H9 (cell line): ENCODE results near the gene EIF4H. TPM values are rescaled to one million over a fixed set of nuclear protein-coding genes. Genes with fewer than 3 reads are reported as not detected.
"Not testable (repeated sequence)": the region's sequence is repeated elsewhere in the genome, so short reads cannot be mapped to it uniquely, and the experiment has no call there.

ENCODE experiments used
- DNase-seq: peaks from one replicate; pipeline ENCODE4 v3.0.0-alpha.2; 2017
- H2AFZ ChIP-seq: one replicate; pipeline ENCODE4 v1.6.1; 2013; ENCODE audit warnings: mild to moderate bottlenecking, low read length, control low read depth, moderate library complexity
- H2AK5ac ChIP-seq: 2 replicates; pipeline ENCODE4 v1.6.1; 2013; ENCODE audit warnings: low read length, control low read depth, mixed read lengths; ENCODE audit not compliant: insufficient read length
- H2BK120ac ChIP-seq: one replicate; pipeline ENCODE4 v1.6.1; 2013; ENCODE audit warnings: low read depth, mild to moderate bottlenecking, low read length, control low read depth, inconsistent platforms; ENCODE audit not compliant: poor library complexity, severe bottlenecking
- H2BK12ac ChIP-seq: 2 replicates; pipeline ENCODE4 v1.6.1; 2013; ENCODE audit warnings: low read length, control low read depth, mixed read lengths, low read depth; ENCODE audit not compliant: insufficient read length
- H2BK15ac ChIP-seq: 2 replicates; pipeline ENCODE4 v1.6.1; 2013; ENCODE audit warnings: low read depth, low read length, control low read depth
- H2BK20ac ChIP-seq: one replicate; pipeline ENCODE4 v1.6.1; 2013; ENCODE audit warnings: low read depth, mild to moderate bottlenecking, low read length, control low read depth, inconsistent platforms; ENCODE audit not compliant: poor library complexity, severe bottlenecking
- H2BK5ac ChIP-seq: 2 replicates; pipeline ENCODE4 v1.6.1; 2013; ENCODE audit warnings: low read length, control low read depth, mixed read lengths; ENCODE audit not compliant: insufficient read length
- H3K14ac ChIP-seq: 2 replicates; pipeline ENCODE4 v1.6.1; 2013; ENCODE audit warnings: low read length, control low read depth; ENCODE audit not compliant: insufficient read depth
- H3K18ac ChIP-seq: 2 replicates; pipeline ENCODE4 v1.6.1; 2013; ENCODE audit warnings: low read depth, mild to moderate bottlenecking, mixed read lengths, low read length, control low read depth; ENCODE audit not compliant: insufficient read length
- H3K23ac ChIP-seq: 2 replicates; pipeline ENCODE4 v1.6.1; 2013; ENCODE audit warnings: low read length, control low read depth, mixed read lengths, low read depth; ENCODE audit not compliant: insufficient read length
- H3K23me2 ChIP-seq: 2 replicates; pipeline ENCODE4 v1.6.1; 2013; ENCODE audit warnings: low read depth, mild to moderate bottlenecking, mixed read lengths, low read length, control low read depth; ENCODE audit not compliant: insufficient read length, poor library complexity, severe bottlenecking
- H3K27ac ChIP-seq: 2 replicates; pipeline ENCODE4 v1.5.1; 2013; ENCODE audit warnings: low read length, control low read depth, mixed read lengths, low read depth; ENCODE audit not compliant: insufficient read length
- H3K27me3 ChIP-seq: 2 replicates; pipeline ENCODE4 v1.6.1; 2013; ENCODE audit warnings: low read length, control low read depth, inconsistent platforms; ENCODE audit not compliant: insufficient read depth
- H3K4ac ChIP-seq: 2 replicates; pipeline ENCODE4 v1.6.1; 2013; ENCODE audit warnings: low read depth, mild to moderate bottlenecking, control low read depth, inconsistent platforms, low read length, moderate library complexity
- H3K4me1 ChIP-seq: 2 replicates; pipeline ENCODE4 v1.6.1; 2013; ENCODE audit warnings: low read length, control low read depth, inconsistent platforms; ENCODE audit not compliant: insufficient read depth
- H3K4me2 ChIP-seq: 2 replicates; pipeline ENCODE4 v1.6.1; 2013; ENCODE audit warnings: low read length, control low read depth, mixed read lengths; ENCODE audit not compliant: insufficient read length, insufficient read depth
- H3K56ac ChIP-seq: 2 replicates; pipeline ENCODE4 v1.6.1; 2013; ENCODE audit warnings: low read depth, mild to moderate bottlenecking, mixed read lengths, low read length, control low read depth; ENCODE audit not compliant: insufficient read length
- H3K79me1 ChIP-seq: 2 replicates; pipeline ENCODE4 v1.6.1; 2013; ENCODE audit warnings: low read depth, mild to moderate bottlenecking, moderate library complexity, low read length, control low read depth, inconsistent platforms; ENCODE audit not compliant: insufficient read depth, poor library complexity, severe bottlenecking
- H3K79me2 ChIP-seq: 2 replicates; pipeline ENCODE4 v1.6.1; 2013; ENCODE audit warnings: low read length, control low read depth, inconsistent platforms; ENCODE audit not compliant: insufficient read depth
- H3K9ac ChIP-seq: 2 replicates; pipeline ENCODE4 v1.6.1; 2013; ENCODE audit warnings: low read length, control low read depth, mixed read lengths; ENCODE audit not compliant: insufficient read length; ENCODE audit errors: extremely low read depth
- H3K9me3 ChIP-seq: one replicate; pipeline ENCODE4 v1.6.1; 2013; ENCODE audit warnings: low read depth, low read length, inconsistent platforms; ENCODE audit not compliant: control insufficient read depth
- H3T11ph ChIP-seq: one replicate; pipeline ENCODE4 v1.6.1; 2013; ENCODE audit warnings: mild to moderate bottlenecking, low read length, control low read depth, inconsistent platforms
- H4K20me1 ChIP-seq: one replicate; pipeline ENCODE4 v1.6.1; 2013; ENCODE audit not compliant: control insufficient read depth, insufficient read length, insufficient read depth
- H4K5ac ChIP-seq: 2 replicates; pipeline ENCODE4 v1.6.1; 2013; ENCODE audit warnings: low read depth, mild to moderate bottlenecking, mixed read lengths, low read length, control low read depth; ENCODE audit not compliant: insufficient read length
- H4K8ac ChIP-seq: replicated peaks from 2 replicates; pipeline ENCODE4 v1.6.1; 2013; ENCODE audit warnings: low read length, control low read depth, mixed read lengths, low read depth; ENCODE audit not compliant: insufficient read length
- H4K91ac ChIP-seq: 2 replicates; pipeline ENCODE4 v1.6.1; 2013; ENCODE audit warnings: low read depth, mild to moderate bottlenecking, moderate library complexity, mixed read lengths, low read length, control low read depth; ENCODE audit not compliant: insufficient read length
- H3K27ac Mint-ChIP-seq, 3 experiments: 2 replicates in 2 of 3; 3 replicates in 1 of 3; pipeline ENCODE4 v1.8.0; 2020 to 2021; ENCODE audit warnings: mixed read lengths in 3 of 3, mild to moderate bottlenecking in 1 of 3, moderate library complexity in 1 of 3
- H3K27me3 Mint-ChIP-seq: 2 replicates; pipeline ENCODE4 v1.8.0; 2021; ENCODE audit warnings: low read depth, mild to moderate bottlenecking, moderate library complexity, mixed read lengths
- H3K36me3 Mint-ChIP-seq, 3 experiments: 2 replicates in 2 of 3; 3 replicates in 1 of 3; pipeline ENCODE4 v1.8.0; 2020 to 2021; ENCODE audit warnings: low read depth in 3 of 3, mixed read lengths in 3 of 3; ENCODE audit not compliant: insufficient read depth in 1 of 3
- H3K4me1 Mint-ChIP-seq, 2 experiments: 2 replicates each; pipeline ENCODE4 v1.8.0; 2020; ENCODE audit warnings: mixed read lengths in 2 of 2
- H3K4me3 Mint-ChIP-seq, 2 experiments: 2 replicates in 1 of 2; 3 replicates in 1 of 2; pipeline ENCODE4 v1.8.0; 2020 to 2021; ENCODE audit warnings: mild to moderate bottlenecking in 2 of 2, mixed read lengths in 2 of 2, moderate library complexity in 1 of 2
- H3K9me3 Mint-ChIP-seq, 2 experiments: 2 replicates in 1 of 2; 3 replicates in 1 of 2; pipeline ENCODE4 v1.8.0; 2020; ENCODE audit warnings: mild to moderate bottlenecking in 2 of 2, mixed read lengths in 2 of 2, moderate library complexity in 1 of 2
- WGBS: extraction: QIAGEN DNeasy Blood & Tissue Kit; methylation state at CpG from one replicate; pipeline ENCODE4 v1.1.7; 2013; ENCODE audit warnings: missing lambda C conversion rate, low lambda C conversion rate, mixed read lengths; ENCODE audit not compliant: insufficient read length; ENCODE audit errors: extremely low coverage; 5-methylcytosine and 5-hydroxymethylcytosine counted together
- total RNA-seq: library from RNA; stranded (reverse); gene quantifications from 2 replicates; pipeline ENCODE4 v1.2.1, GENCODE V29; 2021
- TF ChIP-seq, protein P1 (sequence below): fragments of 200-600 bp; sonication (generic); conservative IDR thresholded peaks from 3 replicates; pipeline ENCODE4 v1.8.0; 2021; ENCODE audit warnings: antibody characterized with exemption, mild to moderate bottlenecking

The EIF4H gene
- total RNA-seq, 1 experiment from 2014 or later = 363 TPM

DNA sequence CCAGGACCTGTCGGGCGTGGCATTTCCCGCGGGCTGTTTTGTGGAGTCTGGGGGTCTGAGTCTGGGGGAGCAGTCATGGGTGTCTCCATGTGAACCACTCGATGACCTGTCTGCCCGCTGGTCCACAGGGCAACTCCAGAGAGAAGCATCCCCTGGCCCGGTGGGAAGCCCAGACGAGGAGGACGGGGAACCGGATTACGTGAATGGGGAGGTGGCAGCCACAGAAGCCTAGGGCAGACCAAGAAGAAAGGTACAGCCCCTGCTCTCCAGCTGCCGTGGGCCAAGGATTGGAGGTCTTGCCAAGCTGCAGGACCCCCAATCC lies 50.3 kb downstream of the EIF4H start:
- Histone ChIP-seq H3T11ph (no peak overlapping the region), H3K27ac (no peak overlapping the region), H2BK20ac (no peak overlapping the region), H3K23me2 (peaks cover 3% of the 10 kb centered on the region), H3K79me1 (no peaks in the 10 kb centered on the region), H3K4me1 (no peaks in the 10 kb centered on the region), H3K4me2 (no peak overlapping the region), H4K8ac (no peak overlapping the region), H4K91ac (no peak overlapping the region), H3K18ac (no peak overlapping the region), H3K4ac (no peak overlapping the region), H2BK12ac (no peak overlapping the region), H3K27me3 (no peaks in the 10 kb centered on the region), H2BK120ac (no peak overlapping the region), H2BK5ac (no peak overlapping the region), H4K5ac (no peak overlapping the region), H3K9me3 (no peaks in the 10 kb centered on the region), H4K20me1 (peaks cover 3% of the 10 kb centered on the region), H3K9ac (no peak overlapping the region), H3K23ac (no peak overlapping the region), H3K79me2 (no peaks in the 10 kb centered on the region), H2AFZ (no peak overlapping the region), H2AK5ac (no peak overlapping the region), H3K56ac (no peak overlapping the region), H2BK15ac (no peak overlapping the region), H3K14ac (no peak overlapping the region)
- no CpG with 5 or more reads among the region's 12 CpGs for WGBS
- Mint-ChIP-seq H3K27me3 (peaks cover 1% of the 10 kb centered on the region), H3K36me3 (peaks cover 12 to 27% (median 23%) of the 10 kb centered on the region in 3 experiments), H3K27ac (no peak overlapping the region; a peak in 1 of 7 replicates), H3K9me3 (no peaks in the 10 kb centered on the region; a peak in 1 of 5 replicates), H3K4me1 (peaks cover 7 to 13% of the 10 kb centered on the region in 2 experiments; a peak in 1 of 4 replicates), H3K4me3 (no peak overlapping the region)
- TF ChIP-seq, protein P1, sequence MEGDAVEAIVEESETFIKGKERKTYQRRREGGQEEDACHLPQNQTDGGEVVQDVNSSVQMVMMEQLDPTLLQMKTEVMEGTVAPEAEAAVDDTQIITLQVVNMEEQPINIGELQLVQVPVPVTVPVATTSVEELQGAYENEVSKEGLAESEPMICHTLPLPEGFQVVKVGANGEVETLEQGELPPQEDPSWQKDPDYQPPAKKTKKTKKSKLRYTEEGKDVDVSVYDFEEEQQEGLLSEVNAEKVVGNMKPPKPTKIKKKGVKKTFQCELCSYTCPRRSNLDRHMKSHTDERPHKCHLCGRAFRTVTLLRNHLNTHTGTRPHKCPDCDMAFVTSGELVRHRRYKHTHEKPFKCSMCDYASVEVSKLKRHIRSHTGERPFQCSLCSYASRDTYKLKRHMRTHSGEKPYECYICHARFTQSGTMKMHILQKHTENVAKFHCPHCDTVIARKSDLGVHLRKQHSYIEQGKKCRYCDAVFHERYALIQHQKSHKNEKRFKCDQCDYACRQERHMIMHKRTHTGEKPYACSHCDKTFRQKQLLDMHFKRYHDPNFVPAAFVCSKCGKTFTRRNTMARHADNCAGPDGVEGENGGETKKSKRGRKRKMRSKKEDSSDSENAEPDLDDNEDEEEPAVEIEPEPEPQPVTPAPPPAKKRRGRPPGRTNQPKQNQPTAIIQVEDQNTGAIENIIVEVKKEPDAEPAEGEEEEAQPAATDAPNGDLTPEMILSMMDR = no peak
- no peak for DNase-seq

DNA sequence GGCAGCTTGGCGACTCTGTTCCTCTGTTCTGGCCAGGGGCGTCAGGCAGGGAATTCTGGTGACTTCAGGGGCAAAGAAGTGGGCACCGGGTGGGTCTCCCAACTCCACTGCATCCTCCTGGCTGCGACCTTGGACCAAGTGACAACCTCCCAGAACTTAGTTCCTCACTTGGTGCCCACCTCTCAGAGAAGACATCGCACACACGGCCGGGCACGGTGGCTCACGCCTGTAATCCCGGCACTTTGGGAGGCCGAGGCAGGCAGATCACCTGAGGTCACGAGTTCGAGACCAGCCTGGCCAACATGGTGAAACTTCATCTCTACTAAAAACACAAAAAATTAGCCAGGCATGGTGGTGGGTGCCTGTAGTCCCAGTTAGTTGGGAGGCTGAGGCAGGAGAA lies 50.8 kb downstream of the EIF4H start:
- not testable (repeated sequence) for H3K27me3 ChIP-seq, H3K9me3 ChIP-seq, H2BK15ac ChIP-seq, H3K14ac ChIP-seq, H4K5ac ChIP-seq, H4K91ac ChIP-seq, H2BK20ac ChIP-seq, H3K4ac ChIP-seq, DNase-seq, H3K9ac ChIP-seq, H3K4me1 ChIP-seq, H3K79me1 ChIP-seq, H3K27me3 Mint-ChIP-seq, H3K27ac Mint-ChIP-seq, H3K4me3 Mint-ChIP-seq, H2BK12ac ChIP-seq, H3K23ac ChIP-seq, H4K8ac ChIP-seq, H3K27ac ChIP-seq, H3K4me2 ChIP-seq, H2BK5ac ChIP-seq, H3T11ph ChIP-seq, H3K56ac ChIP-seq, H3K18ac ChIP-seq, H2AFZ ChIP-seq, H3K23me2 ChIP-seq, H2AK5ac ChIP-seq, H3K9me3 Mint-ChIP-seq, H3K79me2 ChIP-seq, H2BK120ac ChIP-seq, H4K20me1 ChIP-seq
- WGBS = no CpG with 5 or more reads among the region's 13 CpGs
- H3K4me1 Mint-ChIP-seq = peaks cover 7 to 13% of the 10 kb centered on the region in 2 experiments; a peak in 1 of 4 replicates
- peaks cover 13 to 30% (median 25%) of the 10 kb centered on the region in 3 experiments for H3K36me3 Mint-ChIP-seq
